A549 treated with AZD2906 at 1 μM for 4 hours (cell line): ENCODE measurements around the gene RBM45. TPM values are rescaled to one million over a fixed set of nuclear protein-coding genes. Genes with fewer than 3 reads are reported as not detected.

Experiments
- total RNA-seq: library from RNA; stranded (reverse); fragments of 200-300 nt; extraction: Qiagen RNA extraction; gene quantifications from 5 replicates; pipeline ENCODE4 v1.2.3, GENCODE V29; 2022

Gene RBM45
- 11.3 to 13.5 TPM (median 12.4 TPM) in 5 replicates for total RNA-seq

DNA sequence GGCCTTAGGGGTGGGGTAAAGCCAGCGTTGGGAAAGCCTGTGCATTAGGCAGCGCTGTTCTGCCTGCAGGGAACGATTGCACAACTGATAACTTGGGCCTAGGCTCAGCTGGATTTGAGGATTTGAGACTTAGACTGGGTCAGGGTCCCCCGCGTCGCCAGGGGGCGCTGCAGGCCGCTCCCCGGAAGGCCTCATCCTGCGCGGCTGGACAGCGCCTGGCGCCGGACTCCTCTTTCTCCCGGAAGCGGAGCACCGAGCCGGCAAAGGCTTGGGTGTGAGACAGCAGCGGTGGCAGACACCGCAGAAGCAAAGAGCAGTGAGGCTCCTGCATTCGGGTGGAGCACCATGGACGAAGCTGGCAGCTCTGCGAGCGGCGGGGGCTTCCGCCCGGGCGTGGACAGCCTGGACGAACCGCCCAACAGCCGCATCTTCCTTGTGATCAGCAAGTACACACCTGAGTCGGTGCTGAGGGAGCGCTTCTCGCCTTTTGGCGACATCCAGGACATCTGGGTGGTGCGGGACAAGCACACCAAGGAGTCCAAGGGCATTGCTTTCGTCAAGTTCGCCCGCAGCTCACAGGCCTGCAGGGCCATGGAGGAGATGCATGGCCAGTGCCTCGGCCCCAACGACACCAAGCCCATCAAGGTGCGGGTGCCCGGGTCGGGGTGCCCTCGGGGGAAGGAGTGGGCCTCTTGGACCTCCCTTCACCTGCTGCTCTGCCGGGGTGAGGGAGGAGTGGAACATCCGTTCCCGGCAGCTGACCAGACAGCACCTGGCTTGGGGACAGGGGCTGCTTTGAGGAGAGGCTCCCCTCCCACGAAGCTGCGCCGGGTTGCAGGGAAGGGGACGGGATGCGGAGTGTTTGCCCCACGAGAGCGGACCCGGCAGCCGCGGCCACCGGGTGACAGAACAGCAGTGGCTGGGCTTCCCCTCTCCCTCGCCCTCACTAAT lies at the start of gene RBM45:
RBM45 (plus strand) TSS at position 236 of the 951 bp plus-strand sequence; CDS start at position 346, 110 bp downstream.

GRCh38 chr2:178072383-178073301 lies 39.6 kb upstream of the RBM45 start, which contains the start of gene PDE11A:
Gene PDE11A (minus strand): TSS chr2:178072777. CDS start chr2:178072437, 340 bp downstream.

Other genes starting within 250 kb of the RBM45 start
- 0.24 to 0.50 TPM (median 0.38 TPM) in 5 replicates for gene PDE11A, start 39.7 kb upstream of the RBM45 start, total RNA-seq
- gene OSBPL6, start 82.1 kb downstream of the RBM45 start, total RNA-seq = 5.8 to 7.4 TPM (median 6.1 TPM) in 5 replicates